Putamen (tissue), 1 donor: Measurements from ENCODE around the gene ART3.

ENCODE experiments used
- DNase-seq: peaks from one replicate; pipeline ENCODE4 v3.0.0-alpha.2; 2016; ENCODE audit warnings: low spot score

The ART3 gene

GRCh38 chr4:76072760-76073159, 1.7 kb upstream of the ART3 start:
- DNase-seq = no peak

- peak; percentile 61 for DNase-seq
Observed at GRCh38 chr4:76074993-76075600, 588 bp downstream of the ART3 start.

- no peak for DNase-seq
Observed at GRCh38 chr4:76078033-76078613, 3.6 kb downstream of the ART3 start.

- DNase-seq = no peak
Observed at GRCh38 chr4:76083386-76083988, 9.0 kb downstream of the ART3 start.

GRCh38 chr4:76084542-76084941, 10.0 kb downstream of the ART3 start:
- no peak for DNase-seq

GRCh38 chr4:76087007-76087769, 12.7 kb downstream of the ART3 start:
- peak; percentile 86 for DNase-seq

- DNase-seq = no peak
Observed at GRCh38 chr4:76088719-76089118, 14.2 kb downstream of the ART3 start.

- no peak for DNase-seq
Observed at GRCh38 chr4:76090241-76090691, 15.8 kb downstream of the ART3 start.

- DNase-seq = no peak
Observed at GRCh38 chr4:76091052-76091451, 16.5 kb downstream of the ART3 start.

- DNase-seq = no peak
Observed at GRCh38 chr4:76095568-76095967, 21.1 kb downstream of the ART3 start.

GRCh38 chr4:76096076-76096475, 21.6 kb downstream of the ART3 start:
- no peak for DNase-seq

- no peak for DNase-seq
Observed at GRCh38 chr4:76105652-76106051, 31.1 kb downstream of the ART3 start.

GRCh38 chr4:76106442-76106841, 31.9 kb downstream of the ART3 start:
- DNase-seq = no peak

- no peak for DNase-seq
Observed at GRCh38 chr4:76108467-76109181, 34.1 kb downstream of the ART3 start.

- no peak for DNase-seq
Observed at GRCh38 chr4:76116821-76117220, 42.3 kb downstream of the ART3 start.

- no peak for DNase-seq
Observed at GRCh38 chr4:76117536-76117935, 43.0 kb downstream of the ART3 start.

- no peak for DNase-seq
Observed at GRCh38 chr4:76120199-76120598, 45.7 kb downstream of the ART3 start.

GRCh38 chr4:76125816-76126215, 51.3 kb downstream of the ART3 start:
- no peak for DNase-seq

- DNase-seq = no peak
Observed at GRCh38 chr4:76127754-76128153, 53.2 kb downstream of the ART3 start.

GRCh38 chr4:76141241-76141640, 66.7 kb downstream of the ART3 start:
- no peak for DNase-seq

- no peak for DNase-seq
Observed at GRCh38 chr4:76144546-76144945, 70.0 kb downstream of the ART3 start.

- DNase-seq = peak; percentile 20
Observed at GRCh38 chr4:76147454-76148141, 73.1 kb downstream of the ART3 start.
